ENCODE results near the gene LRCOL1. TPM values are rescaled to one million over a fixed set of nuclear protein-coding genes. Genes with fewer than 3 reads are reported as not detected.

Gene LRCOL1
- total and polyA plus RNA-seq, 2 of the 8 experiments (the other 6 are each of a cell fraction or from before 2014, with no cell fraction given) = not detected

DNA sequence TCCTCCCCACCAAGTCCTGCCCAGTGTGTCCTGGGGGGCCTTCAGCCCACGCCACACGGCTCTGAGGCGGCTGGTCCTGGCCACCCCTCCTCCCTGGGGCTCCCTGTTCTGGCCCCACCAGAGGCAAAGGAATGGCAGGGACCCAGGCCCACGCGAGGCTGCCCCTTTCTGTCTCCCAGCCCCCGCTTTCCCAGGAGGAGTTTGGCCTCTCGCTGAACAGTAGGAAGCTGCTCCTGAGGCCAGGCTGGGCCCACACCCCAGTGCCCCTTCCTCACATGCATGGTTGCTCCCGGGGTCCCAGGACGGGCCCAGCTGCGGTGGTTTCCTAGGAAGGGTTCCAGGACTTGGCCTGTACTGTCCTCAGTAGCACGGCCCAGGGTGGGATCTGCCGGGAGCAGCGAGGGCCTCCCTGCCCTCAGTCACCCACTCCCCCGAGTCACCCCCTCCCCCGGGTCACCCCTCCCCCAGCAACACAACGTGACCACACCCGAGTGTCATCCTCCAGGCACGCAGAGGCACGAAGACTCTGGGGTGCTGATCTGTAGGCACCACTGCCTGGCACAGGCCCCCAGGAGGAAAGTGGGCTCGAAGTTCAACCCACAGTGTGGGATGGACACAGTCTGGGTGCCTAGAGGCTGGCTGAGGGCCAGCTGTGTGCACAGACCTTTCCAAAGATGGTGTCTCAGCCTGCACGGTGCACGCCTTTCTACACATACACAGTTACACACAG, 33.0 kb downstream of the LRCOL1 start:
- Histone ChIP-seq H3K4ac (replicated peaks; ENCODE audit: insufficient read length, low read depth, low read length) (no peak overlapping the region), H3K27ac (ENCODE audit: low read depth, low read length) (no peak overlapping the region), H3K36me3 (ENCODE audit: control insufficient read depth in 2 of 4, insufficient read depth in 4 of 4, low read length in 3 of 4) (peaks cover 3 to 46% (median 18%) of the 10 kb centered on the region in 4 experiments; a peak in 7 of 8 replicates), H3K9ac (replicated peaks in 1 of 4; ENCODE audit: extremely low read depth in 1 of 4, low read depth in 3 of 4, low read length in 3 of 4) (no peak overlapping the region), H3K14ac (ENCODE audit: insufficient read length) (no peak overlapping the region), H3K4me3 (ENCODE audit: extremely low read depth in 1 of 4, insufficient read depth in 2 of 4, low read depth in 3 of 4, low read length in 4 of 4) (no peak overlapping the region), H3K9me3 (ENCODE audit: insufficient read depth in 2 of 2, low read depth in 1 of 2, low read length in 1 of 2) (no peaks in the 10 kb centered on the region), H3K23ac (ENCODE audit: insufficient read length) (no peak overlapping the region), H2BK120ac (replicated peaks; ENCODE audit: low read depth, low read length) (no peak overlapping the region), H3K79me2 (ENCODE audit: control insufficient read depth in 1 of 2, insufficient read depth in 2 of 2, low read length in 2 of 2) (no peaks in the 10 kb centered on the region), H2AK5ac (ENCODE audit: low read depth, low read length) (no peak overlapping the region), H2AFZ (ENCODE audit: low read length) (no peak overlapping the region), H4K8ac (ENCODE audit: extremely low read depth, insufficient read depth, low read length) (no peak overlapping the region), H3K4me1 (replicated peaks in 1 of 4; ENCODE audit: control insufficient read depth in 3 of 4, insufficient read depth in 4 of 4, low read length in 3 of 4) (peaks cover 0 to 1% (median under 1%) of the 10 kb centered on the region in 4 experiments; a peak in 1 of 7 replicates), H4K20me1 (replicated peaks in 1 of 2; ENCODE audit: control insufficient read depth in 1 of 2, insufficient read depth in 2 of 2, low read length in 2 of 2) (peaks cover 17 to 35% of the 10 kb centered on the region in 2 experiments), H3K27me3 (replicated peaks in 1 of 4; ENCODE audit: control insufficient read depth in 3 of 4, extremely low read depth in 1 of 4, insufficient read depth in 3 of 4, low read length in 3 of 4) (peaks cover 0 to 4% (median 3%) of the 10 kb centered on the region in 4 experiments; a peak in 6 of 7 replicates), H3K23me2 (ENCODE audit: low read depth, low read length) (peaks cover 5% of the 10 kb centered on the region; the same call in 1 of the 2 replicates), H3K18ac (ENCODE audit: extremely low read depth, low read length) (no peak overlapping the region), H2BK5ac (ENCODE audit: low read depth, low read length) (no peak overlapping the region), H2BK20ac (ENCODE audit: low read length) (no peak overlapping the region), H4K5ac (ENCODE audit: insufficient read length, low read depth, low read length) (no peak overlapping the region), H2BK12ac (ENCODE audit: low read depth, low read length) (no peak overlapping the region), H3K79me1 (ENCODE audit: low read depth, low read length) (peaks cover 2% of the 10 kb centered on the region; the same call in 1 of the 2 replicates), H3K4me2 (ENCODE audit: insufficient read depth in 1 of 2, low read depth in 2 of 2, low read length in 2 of 2) (no peak overlapping the region), H4K91ac (replicated peaks; ENCODE audit: insufficient read length, low read length) (no peak overlapping the region), H2BK15ac (ENCODE audit: low read length) (no peak overlapping the region), H3K56ac (replicated peaks; ENCODE audit: insufficient read length, low read depth, low read length) (no peak overlapping the region)
- FAIRE-seq (no peak), DNase-seq (ENCODE audit: low read depth in 1 of 2, low spot score in 2 of 2) (no peak)
- WGBS, 2 experiments (ENCODE audit: extremely low coverage in 1 of 2, insufficient coverage in 1 of 2, insufficient read length in 1 of 2, insufficient replicate concordance in 2 of 2, low coverage in 1 of 2, low lambda C conversion rate in 2 of 2, missing lambda C conversion rate in 1 of 2) = 87% methylated on average over 16 of the region's 22 CpGs; no CpG with 5 or more reads in 1 of the 2 experiments
- CTCF ChIA-PET (ENCODE audit: partially characterized antibody) = interaction anchor here (1.1 to 2.0 kb wide), 4 partner anchors 9 to 163 kb away, joined by 3 to 8 read pairs (median 4); no protein-coding TSS in a partner anchor
- POLR2A ChIA-PET (ENCODE audit: partially characterized antibody) = interaction anchor here (1.0 to 6.6 kb wide), 3 partner anchors 10 to 18 kb away, joined by 3 to 60 read pairs (median 4); no protein-coding TSS in a partner anchor
- no peak for TF ChIP-seq CEBPB (IDR thresholded peaks at IDR 0.05; ENCODE audit: low read depth, low read length)
- TF ChIP-seq TCF12 (IDR thresholded peaks at IDR 0.05; ENCODE audit: low read depth, low read length) = no peak
- no peak for TF ChIP-seq NRF1 (IDR thresholded peaks at IDR 0.05; ENCODE audit: low read depth, low read length)
- TF ChIP-seq EP300 (IDR thresholded peaks at IDR 0.05; ENCODE audit: borderline replicate concordance in 1 of 2, low read depth in 2 of 2, low read length in 2 of 2) = no peak
- TF ChIP-seq, protein P1, sequence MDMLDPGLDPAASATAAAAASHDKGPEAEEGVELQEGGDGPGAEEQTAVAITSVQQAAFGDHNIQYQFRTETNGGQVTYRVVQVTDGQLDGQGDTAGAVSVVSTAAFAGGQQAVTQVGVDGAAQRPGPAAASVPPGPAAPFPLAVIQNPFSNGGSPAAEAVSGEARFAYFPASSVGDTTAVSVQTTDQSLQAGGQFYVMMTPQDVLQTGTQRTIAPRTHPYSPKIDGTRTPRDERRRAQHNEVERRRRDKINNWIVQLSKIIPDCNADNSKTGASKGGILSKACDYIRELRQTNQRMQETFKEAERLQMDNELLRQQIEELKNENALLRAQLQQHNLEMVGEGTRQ (IDR thresholded peaks at IDR 0.05; ENCODE audit: low read length) = no peak
- no peak for TF ChIP-seq JUND (IDR thresholded peaks at IDR 0.05; ENCODE audit: low read length)

Data from H1 (cell line).